DMS79 (cell line): ENCODE results near the gene DNMT3B.

Experiments
- DNase-seq: peaks from one replicate; lab custom pipeline; 2025; lab: John Stamatoyannopoulos, UW

Gene DNMT3B

DNA sequence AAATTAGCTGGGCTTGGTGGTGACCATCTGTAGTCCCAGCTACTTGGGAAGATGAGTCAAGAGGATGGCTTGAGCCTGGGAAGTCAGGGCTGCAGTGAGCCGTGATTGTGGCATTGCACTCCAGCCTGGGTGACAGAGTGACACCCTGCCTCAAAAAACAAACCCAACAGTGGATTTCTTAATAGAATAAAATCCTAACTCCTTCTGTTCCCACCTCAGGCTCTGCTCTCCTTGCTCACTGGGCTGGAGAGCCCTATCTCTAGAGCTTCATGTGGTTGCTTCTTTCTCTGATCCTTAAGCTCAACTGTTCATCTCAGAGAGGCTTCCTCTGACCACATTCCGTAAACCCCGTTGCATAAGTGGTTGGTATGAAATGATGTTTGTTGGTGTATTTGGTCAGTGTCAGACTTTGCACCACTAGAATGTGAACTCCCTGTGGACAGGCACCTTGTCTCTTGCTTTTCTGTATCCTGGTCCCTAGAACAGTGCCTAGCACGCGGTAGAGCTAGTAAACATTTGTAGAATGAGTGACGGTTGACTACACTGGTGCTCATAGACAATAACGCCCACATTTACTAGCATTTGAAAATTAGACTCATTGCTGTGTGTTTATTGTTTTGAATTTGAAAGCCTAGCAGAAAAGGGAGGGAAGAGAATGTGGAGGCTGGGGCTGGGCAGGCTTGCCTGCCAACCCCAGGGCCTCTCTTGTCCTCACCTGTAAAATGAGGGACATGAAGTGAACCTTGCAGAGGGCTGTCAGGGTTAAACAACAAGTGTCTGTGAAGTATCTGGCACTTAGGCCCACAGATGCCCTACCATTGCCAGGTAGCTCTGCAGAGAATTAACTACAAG, 61.8 kb downstream of the DNMT3B start:
- peak; percentile 63 for DNase-seq

DNA sequence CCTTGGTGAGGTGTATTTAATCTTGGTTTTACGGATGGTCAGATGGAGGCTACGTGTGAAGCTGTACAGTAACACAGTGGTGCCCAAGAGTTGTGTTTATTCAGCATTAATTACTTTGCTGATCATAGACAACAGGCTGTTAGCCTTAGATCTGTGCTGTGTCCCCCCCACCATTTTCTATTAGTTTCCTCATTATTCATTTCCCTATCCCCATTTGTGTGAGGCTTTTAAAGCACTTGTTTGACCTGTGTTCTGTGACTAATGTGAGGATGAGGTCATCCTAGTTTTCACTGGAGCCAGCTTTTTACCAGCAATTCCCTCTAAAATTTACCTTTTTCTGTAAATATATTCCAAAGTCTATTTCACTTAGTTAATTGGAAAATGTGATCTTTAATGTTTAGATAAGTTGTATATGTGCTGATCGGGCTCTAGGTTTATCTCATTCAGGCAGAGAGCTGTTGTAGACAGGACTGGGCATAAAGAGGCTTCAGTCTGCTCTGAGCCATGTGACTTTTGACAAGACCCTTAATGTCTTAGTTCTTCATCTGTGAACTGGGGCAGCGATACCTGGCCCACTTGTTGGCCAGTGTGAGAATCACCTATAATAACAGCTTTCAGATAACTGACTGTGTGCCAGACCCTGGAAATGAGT, 66.0 kb downstream of the DNMT3B start:
- DNase-seq = peak; percentile 52

DNA sequence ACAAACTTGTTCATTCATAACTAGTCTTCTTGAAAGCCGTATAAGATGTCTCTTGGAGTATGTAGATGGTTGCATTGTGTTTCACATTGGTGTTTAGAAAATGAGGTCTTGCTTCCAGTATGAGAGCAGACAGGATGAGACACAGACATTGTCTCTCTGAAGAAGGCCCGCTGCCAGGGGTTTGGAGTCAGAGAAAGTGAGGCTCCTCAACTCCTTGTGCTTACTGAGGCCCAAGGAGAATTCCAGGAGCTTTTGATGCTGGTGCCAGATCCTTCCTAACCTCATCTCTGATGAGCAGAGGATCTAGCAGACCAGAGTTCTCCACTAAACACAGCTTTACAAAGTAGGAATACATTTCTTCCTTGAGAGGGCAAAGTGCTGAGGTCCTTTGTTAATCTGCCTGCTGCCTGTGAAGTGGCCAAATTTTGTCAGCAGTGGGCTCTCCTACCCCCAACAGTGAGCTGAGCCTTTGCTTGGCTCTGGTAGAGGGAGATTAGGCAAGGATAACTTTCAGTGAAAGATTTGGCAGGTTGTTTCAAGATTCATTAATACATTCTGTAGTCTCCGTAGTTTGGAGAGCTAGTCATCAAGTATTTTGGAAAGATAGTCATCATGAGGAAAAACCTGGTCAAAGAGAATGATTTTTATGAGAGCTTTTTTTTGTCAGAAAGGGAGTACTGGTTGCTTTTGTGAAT, 67.3 kb downstream of the DNMT3B start:
- no peak for DNase-seq

DNA sequence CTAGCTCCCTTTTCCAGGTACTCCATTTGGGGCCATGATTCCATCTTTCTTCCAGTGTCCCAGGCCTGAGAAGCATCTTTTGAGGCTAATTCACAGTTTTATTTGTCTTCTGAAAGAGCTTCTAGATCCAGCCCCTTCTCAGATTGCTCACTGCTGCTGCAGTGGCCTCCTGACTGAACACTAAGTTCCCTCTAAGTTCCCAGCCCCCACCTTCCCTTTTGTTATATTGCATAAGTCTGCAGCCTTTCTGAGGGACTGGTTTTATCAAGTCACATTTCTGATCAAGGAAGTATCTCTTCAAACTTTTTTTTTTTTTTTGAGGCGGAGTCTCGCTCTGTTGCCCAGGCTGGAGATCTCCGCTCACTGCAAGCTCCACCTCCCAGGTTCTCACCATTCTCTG, 68.3 kb downstream of the DNMT3B start:
- DNase-seq = no peak

DNA sequence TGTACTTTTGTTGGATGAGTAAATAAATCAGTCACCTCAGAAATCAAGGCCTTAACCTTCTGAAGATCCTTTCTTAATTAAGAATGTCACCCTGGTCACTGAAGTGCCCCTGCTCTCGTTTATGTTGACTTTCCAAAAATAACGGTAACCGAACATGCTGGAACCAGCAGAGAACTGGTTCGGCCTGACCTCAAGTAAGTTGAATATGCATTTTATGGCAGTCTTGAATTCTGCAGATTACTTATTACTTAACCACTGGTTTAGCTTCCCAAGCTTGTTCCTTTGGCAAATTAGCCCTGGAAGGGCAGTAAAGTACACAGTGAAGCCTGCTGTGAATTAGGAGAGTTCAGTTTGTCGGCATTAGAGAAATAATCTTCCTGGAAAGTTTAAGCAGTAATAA, 69.8 kb downstream of the DNMT3B start:
- DNase-seq = no peak

DNA sequence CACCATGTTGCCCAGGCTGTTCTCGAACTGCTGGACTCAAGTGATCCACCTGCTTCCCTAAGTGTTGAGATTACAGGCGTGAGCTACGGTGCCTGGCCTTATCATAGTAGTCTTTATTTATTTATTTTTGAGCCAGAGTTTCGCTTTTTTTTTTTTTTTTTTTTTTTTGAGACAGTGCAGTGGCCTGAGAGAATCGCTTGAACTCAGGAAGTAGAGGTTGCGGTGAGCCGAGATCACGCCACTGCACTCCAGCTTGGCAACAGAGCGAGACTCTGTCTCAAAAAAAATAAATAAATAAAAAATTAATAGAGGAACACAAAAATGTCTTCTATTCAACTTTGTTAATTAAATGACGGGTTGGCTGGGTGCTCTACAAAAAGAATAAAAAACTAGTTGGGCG, 70.5 kb downstream of the DNMT3B start:
- DNase-seq = no peak

DNA sequence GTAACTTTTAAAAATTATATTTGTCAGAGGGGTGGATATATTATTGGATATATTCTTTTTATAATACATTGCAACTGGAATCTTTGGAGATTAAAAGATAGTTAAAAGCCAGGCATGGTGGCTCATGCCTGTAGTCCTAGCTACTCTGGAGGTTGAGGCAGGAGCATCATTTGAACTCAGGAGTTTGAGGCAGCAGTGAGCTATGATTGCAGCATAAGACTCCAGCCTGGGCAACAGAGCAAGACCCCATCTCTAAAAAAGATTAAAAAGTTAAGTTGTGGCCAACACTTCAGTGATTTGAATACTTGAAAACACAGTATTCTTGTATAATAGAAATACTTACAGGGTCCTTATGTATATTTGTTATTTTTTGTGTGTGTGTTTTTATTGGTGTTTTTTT, 72.8 kb downstream of the DNMT3B start:
- DNase-seq = no peak

DNA sequence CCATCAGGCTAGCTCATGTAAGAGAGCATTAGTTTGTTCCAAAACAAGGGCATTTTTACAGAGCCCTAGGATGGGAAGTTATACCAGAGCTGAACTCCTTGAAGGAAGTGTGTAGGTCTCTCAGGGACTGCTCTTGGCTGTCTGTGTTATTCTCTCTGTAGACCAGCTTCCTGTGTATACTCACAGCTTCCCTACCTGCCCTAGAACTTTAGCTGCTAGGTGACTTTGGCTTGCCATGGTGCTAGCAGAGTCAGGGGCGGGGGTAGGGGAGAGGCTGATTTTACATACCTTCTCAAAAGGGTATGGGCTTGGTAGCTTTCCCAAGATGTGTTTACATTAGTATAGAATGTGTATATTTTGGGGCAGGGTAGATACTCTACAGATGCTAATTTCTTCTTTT, 75.0 kb downstream of the DNMT3B start:
- DNase-seq = no peak

DNA sequence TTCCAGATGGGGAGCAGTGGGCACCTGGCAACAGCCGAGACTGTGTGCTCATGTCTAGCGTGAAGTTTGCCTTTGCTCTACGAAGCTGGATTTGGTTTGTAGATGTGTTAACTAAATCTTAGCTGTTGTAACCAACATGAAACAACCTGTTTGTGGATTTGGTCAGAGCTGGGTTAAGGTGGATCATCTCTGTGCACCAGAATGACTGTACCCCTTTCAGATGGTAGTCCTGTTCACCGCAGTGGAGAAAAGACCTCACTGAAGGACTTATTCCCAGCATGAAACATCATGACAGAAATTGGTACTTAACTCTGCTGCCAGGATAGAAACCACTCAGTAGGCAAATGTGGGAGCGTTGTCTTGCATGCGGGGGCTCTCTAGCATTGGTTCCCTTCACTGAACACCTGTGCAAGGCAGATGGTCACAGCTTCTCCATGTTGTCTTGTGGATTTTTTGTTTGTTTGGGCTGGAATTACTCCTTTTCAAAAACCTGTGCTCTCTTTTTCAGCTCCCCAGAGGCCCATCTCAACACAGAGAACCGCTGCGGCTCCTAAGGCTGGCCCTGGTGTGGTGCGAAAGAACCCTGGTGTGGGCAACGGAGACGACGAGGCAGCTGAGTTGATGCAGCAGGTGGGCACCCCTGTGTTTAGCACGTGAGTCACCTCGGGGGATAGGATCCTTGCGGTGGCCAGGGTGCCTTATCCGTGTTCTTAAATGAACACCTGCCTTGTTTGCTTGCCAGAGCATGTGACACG, 77.2 kb downstream of the DNMT3B start:
- peak; percentile 54 for DNase-seq

DNA sequence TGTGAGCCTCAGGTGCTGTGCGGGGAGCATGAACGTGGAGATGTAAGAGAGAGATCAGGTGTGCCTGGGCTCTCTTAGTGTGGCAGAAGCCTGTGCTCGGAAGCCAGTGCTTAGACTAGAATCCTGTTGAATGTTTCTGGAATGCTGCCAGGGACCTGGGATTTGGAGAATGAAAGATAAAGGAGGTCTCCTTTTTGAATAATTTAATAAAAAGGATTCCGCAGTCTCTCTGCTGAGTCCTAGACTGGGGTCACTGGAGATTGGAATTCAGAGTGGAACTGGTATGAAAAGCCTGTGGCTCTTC, 77.7 kb downstream of the DNMT3B start:
- no peak for DNase-seq

DNA sequence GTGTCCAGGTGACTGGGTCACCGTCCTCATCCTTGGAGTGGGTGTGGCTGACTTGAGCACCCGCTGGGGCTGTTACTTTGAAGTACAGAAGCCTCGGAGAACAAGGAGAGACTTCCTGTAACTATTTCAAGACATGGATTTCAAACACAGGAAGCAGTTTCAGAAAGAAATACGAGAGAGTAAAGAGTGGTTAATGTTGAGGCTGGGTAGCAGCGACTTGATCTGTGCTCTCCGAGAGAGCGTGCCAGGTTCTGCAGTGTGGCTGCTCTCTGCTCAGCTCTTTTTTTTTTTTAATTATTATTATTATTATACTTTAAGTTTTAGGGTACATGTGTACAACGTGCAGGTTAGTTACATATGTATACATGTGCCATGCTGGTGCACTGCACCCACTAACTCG, 79.0 kb downstream of the DNMT3B start:
- DNase-seq = no peak

DNA sequence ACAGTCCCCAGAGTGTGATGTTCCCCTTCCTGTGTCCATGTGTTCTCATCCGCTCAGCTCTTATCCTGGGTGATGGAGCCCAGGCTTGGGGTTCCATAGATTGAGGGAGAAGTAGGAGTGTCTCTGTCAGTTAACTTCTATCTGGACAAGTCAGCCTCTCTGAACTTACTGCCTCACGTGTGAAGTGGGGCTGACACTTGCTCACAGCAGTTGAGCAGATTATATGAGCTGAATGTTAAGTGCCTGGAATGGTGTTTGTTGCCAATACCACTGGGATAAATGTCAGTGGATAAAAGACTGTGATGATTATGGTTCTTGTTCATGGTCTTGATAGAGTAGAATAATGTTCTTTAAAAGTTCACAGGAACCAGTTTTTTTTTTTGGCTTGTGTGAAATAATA, 79.4 kb downstream of the DNMT3B start:
- DNase-seq = no peak

DNA sequence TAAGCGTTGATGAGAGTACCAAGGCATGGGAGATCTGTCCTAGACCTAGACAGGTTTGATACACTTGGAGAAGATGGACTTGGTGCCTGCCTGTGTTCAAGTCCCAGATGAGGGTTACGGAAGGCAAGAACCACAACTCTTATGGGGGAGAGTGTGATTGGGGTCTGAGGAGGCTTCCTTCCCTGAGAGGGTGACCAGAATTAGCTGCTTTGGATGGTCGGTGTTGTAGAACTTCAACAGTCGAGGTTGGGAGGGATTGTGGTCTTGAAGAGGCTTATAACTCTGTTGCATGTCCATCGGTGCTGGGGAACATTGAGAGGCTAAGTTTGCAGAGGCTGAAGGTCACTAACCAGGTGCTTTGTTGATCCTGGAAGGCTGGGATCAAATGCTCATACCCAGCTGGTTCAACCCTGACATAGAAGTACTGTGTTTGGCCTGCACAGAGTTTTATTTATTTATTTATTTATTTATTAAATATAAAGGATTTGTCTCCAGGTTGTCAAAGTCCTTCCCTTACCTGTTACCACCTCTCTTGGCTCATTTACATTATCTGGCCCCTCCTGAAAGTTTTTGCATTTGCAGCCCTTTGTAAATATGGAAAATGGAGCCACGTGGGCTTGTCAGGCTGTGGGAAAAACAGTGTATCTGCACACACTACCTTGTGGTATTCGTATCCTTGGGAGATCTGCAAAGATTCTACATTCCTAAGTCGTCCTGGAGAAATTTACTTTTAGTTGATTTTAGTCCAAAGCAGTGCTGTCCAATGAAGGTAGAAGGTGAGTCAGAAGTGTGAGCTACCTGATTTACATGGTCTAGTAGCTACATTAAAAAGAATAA, 80.7 kb downstream of the DNMT3B start:
- no peak for DNase-seq

DNA sequence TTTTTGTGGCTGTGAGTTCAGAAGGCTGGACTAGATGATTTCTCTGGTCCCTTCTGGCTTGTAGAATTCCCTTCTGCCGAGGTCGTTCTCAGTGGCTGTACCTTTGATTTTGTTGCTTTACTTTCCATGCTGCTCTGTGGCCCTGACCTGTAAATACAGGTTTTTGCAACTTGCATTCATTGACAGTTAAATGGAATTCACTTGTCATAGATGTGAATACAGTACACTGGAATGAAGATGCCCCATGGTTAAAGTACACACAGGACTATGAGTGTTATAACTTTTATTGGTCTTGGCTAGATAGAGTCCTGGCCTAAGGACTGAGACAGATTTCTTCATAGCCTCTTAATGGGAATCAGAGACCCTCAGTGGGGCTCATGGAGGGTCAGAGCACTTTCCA, 83.6 kb downstream of the DNMT3B start:
- DNase-seq = no peak

DNA sequence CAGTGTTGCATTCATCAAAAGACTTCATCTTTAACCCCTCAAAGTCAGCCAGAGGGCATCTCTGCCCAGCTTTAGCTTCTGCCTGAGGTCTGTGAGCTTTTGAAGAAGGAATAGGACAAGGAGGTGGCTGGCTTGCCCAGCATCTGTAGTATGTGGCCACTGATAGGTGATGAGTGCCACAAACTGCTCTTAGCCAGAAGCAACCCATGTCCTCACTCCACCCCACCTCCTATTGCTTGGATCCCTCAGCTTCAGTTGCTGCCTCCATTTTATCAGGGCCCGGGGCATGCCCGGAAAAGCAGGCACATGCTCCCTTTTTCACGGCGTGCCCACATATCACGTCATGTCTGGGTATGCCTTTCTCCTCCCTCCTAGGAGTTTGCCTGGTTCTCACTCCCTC, 84.7 kb downstream of the DNMT3B start:
- no peak for DNase-seq

DNA sequence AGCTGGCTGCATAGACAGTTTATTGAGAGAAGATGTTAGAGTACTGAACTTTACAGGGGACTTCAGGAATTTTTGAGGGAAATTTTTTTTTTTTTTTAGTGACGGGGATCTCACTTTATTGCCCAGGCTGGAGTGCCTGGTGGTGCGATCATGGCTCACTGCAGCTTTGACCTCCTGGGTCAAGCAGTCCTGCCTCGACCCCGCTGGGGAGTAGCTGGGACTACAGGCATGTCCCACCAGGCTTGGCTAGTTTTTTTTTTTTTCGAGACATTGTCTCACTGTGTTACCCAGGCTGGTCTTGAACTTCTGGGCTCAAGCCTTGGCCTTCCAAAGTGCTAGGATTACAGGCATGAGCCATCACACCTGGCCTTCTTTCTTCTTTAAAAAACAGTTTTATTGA, 85.8 kb downstream of the DNMT3B start:
- DNase-seq = no peak

DNA sequence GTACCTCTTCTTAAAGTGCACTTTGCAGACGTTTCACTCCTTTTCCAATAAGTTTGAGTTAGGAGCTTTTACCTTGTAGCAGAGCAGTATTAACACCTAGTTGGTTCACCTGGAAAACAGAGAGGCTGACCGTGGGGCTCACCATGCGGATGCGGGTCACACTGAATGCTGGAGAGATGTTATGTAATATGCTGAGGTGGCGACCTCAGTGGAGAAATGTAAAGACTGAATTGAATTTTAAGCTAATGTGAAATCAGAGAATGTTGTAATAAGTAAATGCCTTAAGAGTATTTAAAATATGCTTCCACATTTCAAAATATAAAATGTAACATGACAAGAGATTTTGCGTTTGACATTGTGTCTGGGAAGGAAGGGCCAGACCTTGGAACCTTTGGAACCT, 86.7 kb downstream of the DNMT3B start:
- DNase-seq = no peak

DNA sequence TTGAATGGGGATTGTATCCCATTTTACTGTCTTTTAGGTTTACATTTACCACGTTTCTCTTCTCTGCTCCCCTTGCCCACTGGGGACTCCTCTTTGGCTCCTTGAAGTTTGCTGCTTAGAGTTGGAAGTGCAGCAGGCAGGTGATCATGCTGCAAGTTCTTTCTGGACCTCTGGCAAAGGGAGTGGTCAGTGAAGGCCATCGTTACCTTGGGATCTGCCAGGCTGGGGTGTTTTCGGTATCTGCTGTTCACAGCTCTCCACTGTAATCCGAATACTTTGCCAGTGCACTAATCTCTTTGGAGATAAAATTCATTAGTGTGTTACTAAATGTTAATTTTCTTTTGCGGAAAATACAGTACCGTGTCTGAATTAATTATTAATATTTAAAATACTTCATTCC, 87.4 kb downstream of the DNMT3B start:
- DNase-seq = no peak

DNA sequence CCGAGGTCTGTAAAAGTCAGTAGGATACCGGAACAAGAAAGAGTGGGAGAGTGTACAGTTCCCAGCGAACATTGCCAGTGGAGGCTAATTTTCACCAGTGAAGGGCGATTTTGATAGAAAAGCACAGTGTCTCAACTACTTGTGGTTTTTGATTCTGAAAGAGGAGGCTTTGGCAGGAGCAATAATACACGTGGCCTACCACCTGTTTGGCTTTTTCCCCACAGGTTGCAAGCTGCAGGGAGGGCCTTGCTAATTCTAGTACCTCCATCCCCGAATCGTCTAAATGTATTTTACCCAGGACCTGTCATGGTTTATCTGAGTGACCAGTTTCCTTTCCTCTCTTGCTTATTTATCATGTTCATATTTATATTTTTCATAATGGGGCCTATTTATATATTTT, 93.2 kb downstream of the DNMT3B start:
- no peak for DNase-seq

DNA sequence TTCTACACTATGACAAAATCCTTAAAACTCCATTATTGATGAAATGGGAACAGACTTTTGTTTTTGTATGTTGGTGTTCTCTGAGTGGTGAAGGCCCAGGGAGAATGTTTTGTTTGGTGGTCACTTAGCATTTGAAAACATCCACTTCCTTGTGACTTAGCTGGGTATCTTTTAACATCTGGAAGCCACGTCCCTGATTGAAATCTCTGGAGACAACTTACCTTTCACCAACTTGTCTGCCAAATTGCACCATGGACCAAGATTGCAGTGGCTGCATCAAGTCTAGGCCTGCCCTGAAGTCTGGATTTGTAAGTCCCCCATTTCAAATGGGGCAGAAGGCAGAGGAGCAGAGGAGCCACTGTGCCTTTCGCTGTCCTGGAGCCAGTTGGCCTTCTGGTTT, 96.0 kb downstream of the DNMT3B start:
- no peak for DNase-seq
